ENCODE results near the gene TTLL10. TPM values are rescaled to one million over a fixed set of nuclear protein-coding genes. Genes with fewer than 3 reads are reported as not detected.

Gene TTLL10
- total and polyA plus RNA-seq, 8 donors, result 0.13 to 6.4 (median 0.46) TPM; not detected in 5

GRCh38 chr1:1215881-1216605, 42.4 kb downstream of the TTLL10 start:
- no peak overlapping the region for H3K4me3 ChIP-seq
- WGBS, 5 donors, result 89 to 94% (median 91%) methylated on average over 5 to 21 of the region's 21 CpGs
- peaks cover 25 to 59% (median 57%) of the 10 kb centered on the region in 4 donors for H3K36me3 ChIP-seq
- TF ChIP-seq POLR2AphosphoS5 (IDR thresholded peaks at IDR 0.05), result no peak
- TF ChIP-seq POLR2A (IDR thresholded peaks at IDR 0.05), result no peak
- DNase-seq, result no peak
- peak overlapping the region in 1 of 5 donors; percentile 42 for H3K27ac ChIP-seq
- no peaks in the 10 kb centered on the region for H3K9me3 ChIP-seq
- peaks cover 4 to 37% (median 25%) of the 10 kb centered on the region in 4 donors for H3K4me1 ChIP-seq
- intact Hi-C loops (cut with DNase I; ENCODE audit: low total_unique reads), result no loop called here
- peaks cover 0 to 13% (median 0%) of the 10 kb centered on the region in 3 donors for H3K27me3 ChIP-seq

DNA sequence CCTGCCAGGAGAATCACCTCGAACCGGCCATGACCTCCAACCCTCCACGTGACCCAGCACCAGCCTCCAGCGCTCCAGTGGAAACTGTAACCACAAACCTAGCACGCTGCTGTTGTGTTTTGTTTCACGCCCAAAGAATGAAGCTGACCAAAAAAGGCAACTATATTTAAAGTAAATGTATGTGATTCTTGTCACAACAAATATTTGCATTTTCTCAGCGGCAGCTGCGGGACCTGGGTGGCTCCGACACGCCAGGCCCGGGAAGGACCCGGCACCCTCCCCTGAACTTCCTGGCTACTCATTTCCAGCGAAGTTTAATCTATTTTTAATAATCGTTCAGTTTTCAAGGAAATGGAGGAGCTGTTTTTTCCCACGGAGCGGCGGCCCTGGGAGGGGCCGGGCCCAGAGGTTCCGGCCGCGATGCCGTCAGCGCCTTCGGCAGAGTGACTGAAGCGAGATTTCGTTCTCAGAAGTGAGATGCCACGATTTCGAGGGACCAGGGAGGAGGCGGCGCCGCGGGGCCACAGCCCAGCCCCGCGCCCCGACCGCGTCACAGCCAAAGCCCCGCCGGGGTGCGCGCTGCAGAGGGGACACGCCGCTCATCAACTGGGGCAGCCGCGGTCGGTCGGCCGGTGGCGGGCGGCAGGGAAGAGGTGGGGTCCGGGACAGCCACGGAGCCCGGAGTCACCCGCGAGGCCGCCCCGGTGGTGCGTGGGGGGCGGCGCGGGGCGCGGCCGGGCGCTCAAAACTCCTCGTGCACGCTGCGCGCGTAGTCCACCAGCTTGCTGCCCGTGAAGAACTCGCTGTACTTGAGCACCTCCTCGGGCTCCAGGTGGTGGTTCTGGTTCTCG, 43.3 kb downstream of the TTLL10 start:
- Histone ChIP-seq H3K27ac (peak overlapping the region in 1 of 5 donors; percentile 42), H3K27me3 (peaks cover 0 to 13% (median 0%) of the 10 kb centered on the region in 3 donors), H3K4me3 (no peak overlapping the region), H3K36me3 (peaks cover 27 to 69% (median 67%) of the 10 kb centered on the region in 4 donors), H3K9me3 (no peaks in the 10 kb centered on the region), H3K4me1 (peaks cover 4 to 37% (median 27%) of the 10 kb centered on the region in 4 donors)
- DNase-seq, result no peak
- 82 to 91% (median 89%) methylated on average over 37 to 74 of the region's 74 CpGs for WGBS, 5 donors
- intact Hi-C loops (cut with DNase I; ENCODE audit: low total_unique reads), result no loop called here
- TF ChIP-seq POLR2A (IDR thresholded peaks at IDR 0.05), result no peak
- TF ChIP-seq POLR2AphosphoS5 (IDR thresholded peaks at IDR 0.05), result no peak
- TF ChIP-seq EP300 (IDR thresholded peaks at IDR 0.05), result no peak
- no peak for TF ChIP-seq CTCF (IDR thresholded peaks at IDR 0.05)

- WGBS, 5 donors, result 90 to 93% (median 90%) methylated on average over 51 to 52 of the region's 52 CpGs
- TF ChIP-seq POLR2AphosphoS5 (IDR thresholded peaks at IDR 0.05), result no peak
- peaks cover 36 to 78% (median 76%) of the 10 kb centered on the region in 4 donors for H3K36me3 ChIP-seq
Measured at GRCh38 chr1:1217621-1218523, 44.2 kb downstream of the TTLL10 start.

GRCh38 chr1:1218524-1219200, 45.0 kb downstream of the TTLL10 start:
- intact Hi-C loops (cut with DNase I; ENCODE audit: low total_unique reads), result no loop called here

More at GRCh38 chr1:1217621-1218523, 44.2 kb downstream of the TTLL10 start:
- H3K4me3 ChIP-seq, result no peak overlapping the region
- H3K27ac ChIP-seq, result no peak overlapping the region
- DNase-seq, result no peak
- H3K4me1 ChIP-seq, result peaks cover 4 to 38% (median 31%) of the 10 kb centered on the region in 4 donors
- H3K27me3 ChIP-seq, result peaks cover 0 to 13% (median 0%) of the 10 kb centered on the region in 3 donors
- no peaks in the 10 kb centered on the region for H3K9me3 ChIP-seq
- intact Hi-C loops (cut with DNase I; ENCODE audit: low total_unique reads), result no loop called here

More at GRCh38 chr1:1218524-1219200, 45.0 kb downstream of the TTLL10 start:
- peaks cover 0 to 6% (median 0%) of the 10 kb centered on the region in 3 donors for H3K27me3 ChIP-seq
- DNase-seq, result no peak
- H3K4me1 ChIP-seq, result peaks cover 0 to 30% (median 24%) of the 10 kb centered on the region in 4 donors
- H3K4me3 ChIP-seq, result no peak overlapping the region
- WGBS, 5 donors, result 90 to 95% (median 94%) methylated on average over 18 to 36 of the region's 36 CpGs
- H3K9me3 ChIP-seq, result no peaks in the 10 kb centered on the region
- H3K27ac ChIP-seq, result no peak overlapping the region
- TF ChIP-seq POLR2AphosphoS5 (IDR thresholded peaks at IDR 0.05) (no peak), EP300 (IDR thresholded peaks at IDR 0.05) (no peak), CTCF (IDR thresholded peaks at IDR 0.05) (no peak), POLR2A (IDR thresholded peaks at IDR 0.05) (no peak)
- H3K36me3 ChIP-seq, result peaks cover 44 to 85% (median 83%) of the 10 kb centered on the region in 4 donors

Measured in stomach (tissue), 9 donors.